ENCODE data around the gene SERP2.

Gene SERP2

GRCh38 chr13:44425041-44425814, 51.6 kb downstream of the SERP2 start:
- H3K27me3 Mint-ChIP-seq: peaks cover 31% of the 10 kb centered on the region
- no peaks in the 10 kb centered on the region for H3K9me3 Mint-ChIP-seq

DNA sequence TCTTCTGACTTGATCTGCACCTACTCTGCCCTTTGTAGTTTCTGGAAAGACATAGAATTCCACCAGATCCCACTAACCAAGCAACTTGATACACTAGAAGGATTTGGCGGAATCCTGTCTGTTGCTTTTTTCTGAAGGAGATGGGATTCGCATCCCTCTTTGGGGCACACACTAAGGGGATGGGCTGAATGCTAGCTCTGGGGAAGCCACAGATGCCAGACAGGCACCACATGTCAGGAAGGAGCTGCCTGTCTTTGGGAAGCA, 52.1 kb downstream of the SERP2 start:
- Mint-ChIP-seq H3K9me3 (no peaks in the 10 kb centered on the region), H3K27me3 (peaks cover 31% of the 10 kb centered on the region), H3K27ac (no peak overlapping the region), H3K4me3 (no peak overlapping the region), H3K4me1 (peaks cover 6% of the 10 kb centered on the region)
- ATAC-seq (no peak), DNase-seq (no peak)

More at GRCh38 chr13:44425041-44425814, 51.6 kb downstream of the SERP2 start:
- Mint-ChIP-seq H3K27ac (no peak overlapping the region), H3K4me1 (peaks cover 6% of the 10 kb centered on the region), H3K4me3 (no peak overlapping the region)
- ATAC-seq (no peak), DNase-seq (no peak)

DNA sequence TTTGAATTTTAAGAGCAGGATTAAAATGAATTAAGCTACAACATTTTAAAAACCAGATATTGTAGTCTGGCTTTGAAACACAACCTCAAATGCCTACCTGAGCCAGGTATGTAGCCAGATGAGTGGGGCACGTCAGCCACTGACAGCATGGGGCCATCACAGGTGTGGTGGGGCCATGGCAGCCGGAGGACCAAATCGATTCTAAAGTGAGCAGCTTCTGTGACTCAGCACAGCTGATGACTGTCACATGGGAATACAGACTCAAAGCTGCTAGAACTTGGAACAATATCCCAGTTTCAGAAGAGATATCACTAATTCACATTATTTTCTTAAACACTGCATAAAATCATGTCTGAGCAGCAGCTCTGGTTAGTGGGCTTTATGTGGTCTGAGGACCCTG, 52.8 kb downstream of the SERP2 start:
- Mint-ChIP-seq H3K9me3 (no peaks in the 10 kb centered on the region), H3K27ac (peak overlapping the region in 1 of 2 donors; percentile 4), H3K27me3 (peaks cover 31% of the 10 kb centered on the region), H3K4me3 (no peak overlapping the region), H3K4me1 (peaks cover 6% of the 10 kb centered on the region)
- DNase-seq (no peak), ATAC-seq (no peak)

DNA sequence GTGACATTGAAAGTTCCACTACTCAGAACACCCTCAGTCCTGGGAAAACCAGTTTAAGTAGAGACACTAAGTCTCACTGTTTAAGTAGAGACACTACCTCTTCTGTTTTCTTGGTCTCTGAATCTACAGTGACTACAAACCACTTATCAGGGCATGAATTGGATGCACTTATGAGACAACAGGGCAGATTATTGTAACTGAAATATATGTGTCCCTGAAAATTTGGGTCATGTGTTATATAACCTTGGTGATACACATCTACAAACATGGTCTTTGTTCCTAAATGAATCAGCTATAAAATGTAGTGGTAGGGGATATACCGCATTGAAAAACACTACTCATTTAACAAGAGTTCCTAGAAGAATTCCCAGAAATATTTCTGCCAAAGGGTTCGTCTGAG, 55.7 kb downstream of the SERP2 start:
- Mint-ChIP-seq H3K4me1 (no peaks in the 10 kb centered on the region), H3K4me3 (no peak overlapping the region), H3K9me3 (no peaks in the 10 kb centered on the region), H3K27ac (no peak overlapping the region), H3K27me3 (peaks cover 8% of the 10 kb centered on the region)
- ATAC-seq: no peak
- no peak for DNase-seq

GRCh38 chr13:44431150-44431549, 57.5 kb downstream of the SERP2 start:
- no peaks in the 10 kb centered on the region for H3K9me3 Mint-ChIP-seq
- no peak overlapping the region for H3K27ac Mint-ChIP-seq
- peaks cover 15% of the 10 kb centered on the region for H3K4me1 Mint-ChIP-seq
- ATAC-seq: no peak
- no peak for DNase-seq
- H3K4me3 Mint-ChIP-seq: no peak overlapping the region
- no peaks in the 10 kb centered on the region for H3K27me3 Mint-ChIP-seq

DNA sequence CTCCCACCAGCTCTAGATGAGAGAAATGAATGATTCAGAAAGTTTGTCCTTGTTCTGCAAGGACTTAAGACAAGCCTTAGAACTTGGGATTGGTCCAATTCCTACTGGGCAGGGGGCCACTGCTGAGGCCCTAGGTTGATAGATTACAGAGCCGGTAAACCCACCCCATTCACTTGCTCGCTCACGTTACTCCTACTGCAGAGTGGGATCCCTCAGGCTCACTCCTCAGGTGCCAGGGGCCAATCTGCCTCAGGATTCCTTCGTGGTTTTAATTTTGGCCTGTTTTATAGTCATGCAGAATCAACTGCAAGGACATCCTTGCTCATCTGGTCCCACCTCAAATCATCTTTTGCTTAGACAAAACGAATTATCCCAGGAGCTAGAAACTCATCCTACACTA, 59.0 kb downstream of the SERP2 start:
- ATAC-seq (no peak), DNase-seq (no peak)
- H3K9me3 Mint-ChIP-seq: no peaks in the 10 kb centered on the region
- H3K4me3 Mint-ChIP-seq: no peak overlapping the region
- H3K4me1 Mint-ChIP-seq: peaks cover 30% of the 10 kb centered on the region
- no peaks in the 10 kb centered on the region for H3K27me3 Mint-ChIP-seq
- H3K27ac Mint-ChIP-seq: peak overlapping the region in 1 of 2 donors; percentile 48

GRCh38 chr13:44433863-44434765, 60.5 kb downstream of the SERP2 start:
- Mint-ChIP-seq H3K4me1 (peaks cover 32% of the 10 kb centered on the region), H3K9me3 (no peaks in the 10 kb centered on the region), H3K27me3 (no peaks in the 10 kb centered on the region), H3K27ac (no peak overlapping the region), H3K4me3 (peak overlapping the region; percentile 87 to 90)
- DNase-seq (no peak), ATAC-seq (no peak)

DNA sequence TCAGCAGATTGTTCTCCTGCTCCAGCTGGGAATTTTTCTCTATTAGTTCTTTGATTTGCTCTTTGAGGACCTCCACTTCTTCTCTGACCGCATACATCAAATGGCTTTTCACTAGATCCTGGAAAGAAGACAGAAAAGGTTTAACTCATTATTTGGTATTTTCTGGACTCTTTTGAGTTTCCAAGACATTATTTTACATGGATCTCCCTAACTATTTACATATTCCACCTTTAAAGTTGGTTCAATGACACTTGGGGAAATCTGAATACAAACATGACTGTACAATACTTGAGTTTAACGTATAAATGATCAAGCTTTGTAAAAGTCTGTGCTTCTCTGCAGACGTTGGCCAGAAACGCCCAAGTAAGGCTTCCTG, 61.1 kb downstream of the SERP2 start:
- Mint-ChIP-seq H3K9me3 (no peaks in the 10 kb centered on the region), H3K27me3 (no peaks in the 10 kb centered on the region), H3K4me3 (peak overlapping the region; percentile 87 to 90), H3K27ac (no peak overlapping the region), H3K4me1 (peaks cover 32% of the 10 kb centered on the region)
- DNase-seq (no peak), ATAC-seq (no peak)

GRCh38 chr13:44435142-44435918, 61.7 kb downstream of the SERP2 start:
- Mint-ChIP-seq H3K27ac (peak overlapping the region; percentile 81 to 96), H3K27me3 (no peaks in the 10 kb centered on the region)

GRCh38 chr13:44435919-44436510, 62.4 kb downstream of the SERP2 start:
- H3K27me3 Mint-ChIP-seq: no peaks in the 10 kb centered on the region
- no peak for DNase-seq
- peaks cover 32% of the 10 kb centered on the region for H3K4me1 Mint-ChIP-seq
- H3K27ac Mint-ChIP-seq: peak overlapping the region; percentile 29 to 96
- H3K9me3 Mint-ChIP-seq: no peaks in the 10 kb centered on the region
- ATAC-seq: no peak
- peak overlapping the region; percentile 87 to 90 for H3K4me3 Mint-ChIP-seq

More at GRCh38 chr13:44435142-44435918, 61.7 kb downstream of the SERP2 start:
- Mint-ChIP-seq H3K9me3 (no peaks in the 10 kb centered on the region), H3K4me3 (peak overlapping the region; percentile 87 to 90), H3K4me1 (peaks cover 32% of the 10 kb centered on the region)
- DNase-seq: peak; percentile 73 to 80
- ATAC-seq: peak; percentile 90

GRCh38 chr13:44436589-44437337, 63.1 kb downstream of the SERP2 start:
- ATAC-seq (peak; percentile 69), DNase-seq (peak; percentile 37 to 49)
- peak overlapping the region in 1 of 2 donors; percentile 42 for H3K27ac Mint-ChIP-seq

DNA sequence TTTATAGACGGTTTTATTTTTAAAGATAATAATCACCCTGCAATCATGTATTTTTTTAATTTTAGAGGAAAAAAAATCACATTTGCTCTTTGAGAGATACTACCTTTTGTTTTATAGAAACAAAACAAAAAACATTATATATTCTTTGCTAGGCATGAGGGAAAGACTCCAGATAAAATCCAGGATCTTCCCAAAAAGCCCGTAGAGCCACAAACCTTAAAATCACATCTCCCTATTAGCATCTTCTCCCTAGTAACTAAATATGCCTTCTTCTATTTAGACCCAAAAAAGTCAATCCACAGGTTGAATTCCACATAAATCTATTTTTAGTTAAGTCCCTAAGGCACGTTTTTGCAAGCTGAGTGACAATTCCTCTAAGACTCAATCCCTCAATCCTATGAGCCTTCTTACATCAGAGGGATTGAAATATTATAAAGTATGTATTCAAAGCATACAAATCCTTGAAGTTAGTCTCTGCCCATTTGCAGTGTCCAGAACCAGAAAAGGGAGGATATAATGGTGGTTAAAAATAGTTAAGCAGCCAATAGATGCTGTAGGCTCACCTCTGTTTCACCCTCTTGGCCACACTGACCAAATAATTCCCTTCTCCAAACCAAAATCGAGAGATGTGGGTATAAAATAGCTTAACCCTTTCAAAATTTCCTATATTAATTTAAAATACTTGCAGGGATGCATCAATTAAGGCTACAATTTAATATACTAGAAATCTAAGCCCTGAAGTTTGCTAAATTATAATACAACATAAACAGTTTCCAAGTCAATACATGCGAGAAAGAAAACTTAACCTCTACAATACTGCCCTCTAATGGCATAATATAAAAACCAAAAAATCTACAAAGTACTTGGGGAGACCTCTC, 64.0 kb downstream of the SERP2 start:
- H3K4me3 Mint-ChIP-seq: peak overlapping the region in 1 of 2 donors; percentile 87
- no peaks in the 10 kb centered on the region for H3K27me3 Mint-ChIP-seq
- peaks cover 32% of the 10 kb centered on the region for H3K4me1 Mint-ChIP-seq
- ATAC-seq (no peak), DNase-seq (no peak)
- no peaks in the 10 kb centered on the region for H3K9me3 Mint-ChIP-seq
- no peak overlapping the region for H3K27ac Mint-ChIP-seq

More at GRCh38 chr13:44436589-44437337, 63.1 kb downstream of the SERP2 start:
- Mint-ChIP-seq H3K27me3 (no peaks in the 10 kb centered on the region), H3K4me3 (peak overlapping the region; percentile 87 to 90), H3K9me3 (no peaks in the 10 kb centered on the region), H3K4me1 (peaks cover 32% of the 10 kb centered on the region)

- ATAC-seq (no peak), DNase-seq (no peak)
- H3K27me3 Mint-ChIP-seq: no peaks in the 10 kb centered on the region
- H3K9me3 Mint-ChIP-seq: no peaks in the 10 kb centered on the region
- H3K27ac Mint-ChIP-seq: no peak overlapping the region
- no peak overlapping the region for H3K4me3 Mint-ChIP-seq
- H3K4me1 Mint-ChIP-seq: peaks cover 32% of the 10 kb centered on the region
Measured at GRCh38 chr13:44438234-44438579, 64.6 kb downstream of the SERP2 start.

DNA sequence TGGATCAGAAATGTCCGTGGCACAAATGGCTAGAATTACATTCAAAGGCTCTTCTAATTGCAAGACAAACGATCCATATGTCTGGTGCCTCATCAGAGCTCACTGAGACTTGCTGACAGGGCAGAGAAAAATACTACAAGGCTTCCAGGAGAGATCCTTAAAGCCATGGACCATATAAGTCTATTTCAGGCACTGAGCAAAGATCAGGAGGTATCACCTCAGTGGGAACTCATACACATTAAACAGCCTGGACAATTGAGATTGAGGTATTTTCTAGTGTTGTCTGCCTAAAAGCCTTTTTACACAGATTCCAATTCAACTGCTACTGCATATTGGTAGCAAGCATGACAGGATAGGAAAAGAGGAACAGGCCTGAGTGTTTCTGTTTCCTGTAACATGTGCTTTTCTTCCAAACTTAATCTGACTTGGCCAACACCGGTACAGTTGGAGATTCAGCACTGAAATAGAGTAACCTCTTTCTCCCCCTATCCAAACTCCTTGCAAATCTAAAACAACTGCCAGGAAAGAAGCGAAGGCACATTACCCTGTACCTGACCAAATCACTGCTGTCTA, 65.9 kb downstream of the SERP2 start:
- Mint-ChIP-seq H3K27me3 (no peaks in the 10 kb centered on the region), H3K4me1 (peaks cover 30% of the 10 kb centered on the region), H3K9me3 (no peaks in the 10 kb centered on the region), H3K4me3 (no peak overlapping the region), H3K27ac (no peak overlapping the region)
- no peak for ATAC-seq
- DNase-seq: no peak

Data from stimulated activated naive CD8-positive, alpha-beta T cell treated with anti-CD3 and anti-CD28 coated beads, Interleukin-15, amount 100 ng/mL, for 72 hours (primary cell).